IPS DF 6.9 (cell line): ENCODE data around the gene MAP4K2.

Experiments
- DNase-seq: peaks from one replicate; pipeline ENCODE4 v3.0.0-alpha.2; 2013; ENCODE audit warnings: low read depth, low spot score
- H3K27ac ChIP-seq: one replicate; pipeline ENCODE4 v1.5.1; 2013; ENCODE audit warnings: low read length, control low read depth
- H3K27me3 ChIP-seq: 2 replicates; pipeline ENCODE4 v1.6.1; 2013; ENCODE audit warnings: mild to moderate bottlenecking, low read length; ENCODE audit not compliant: control insufficient read depth, insufficient read depth
- H3K36me3 ChIP-seq: 2 replicates; pipeline ENCODE4 v1.6.1; 2013; ENCODE audit warnings: low read length; ENCODE audit not compliant: control insufficient read depth, insufficient read depth
- H3K4me1 ChIP-seq: 2 replicates; pipeline ENCODE4 v1.6.1; 2013; ENCODE audit warnings: low read length; ENCODE audit not compliant: control insufficient read depth, insufficient read depth
- H3K4me3 ChIP-seq: 2 replicates; pipeline ENCODE4 v1.5.1; 2013; ENCODE audit warnings: mild to moderate bottlenecking, low read length
- H3K9me3 ChIP-seq: 2 replicates; pipeline ENCODE4 v1.6.1; 2013; ENCODE audit warnings: low read length, inconsistent platforms; ENCODE audit not compliant: control insufficient read depth, insufficient read depth
- WGBS: extraction: QIAGEN DNeasy Blood & Tissue Kit; methylation state at CpG from one replicate; pipeline ENCODE4 v1.1.7; 2013; ENCODE audit warnings: mixed read lengths, missing lambda C conversion rate; ENCODE audit not compliant: insufficient read length, insufficient coverage; 5-methylcytosine and 5-hydroxymethylcytosine counted together

Gene MAP4K2

GRCh38 chr11:64753019-64753379 lies 50.0 kb downstream of the MAP4K2 start:
- no peaks in the 10 kb centered on the region for H3K9me3 ChIP-seq
- WGBS, result no CpG with 5 or more reads among the region's 7 CpGs
- H3K27ac ChIP-seq, result no peak overlapping the region
- H3K4me1 ChIP-seq, result 0 out of 2 replicates have a peak, but pooled peaks cover 2% of the 10 kb centered on the region
- H3K27me3 ChIP-seq, result no peaks in the 10 kb centered on the region
- no peaks in the 10 kb centered on the region for H3K36me3 ChIP-seq
- no peak overlapping the region for H3K4me3 ChIP-seq
- no peak for DNase-seq

GRCh38 chr11:64752175-64752970 lies 50.6 kb downstream of the MAP4K2 start:
- 0 out of 2 replicates have a peak, but pooled peaks cover 2% of the 10 kb centered on the region for H3K4me1 ChIP-seq
- DNase-seq, result no peak
- no peak overlapping the region for H3K27ac ChIP-seq
- no peak overlapping the region for H3K4me3 ChIP-seq
- H3K27me3 ChIP-seq, result no peaks in the 10 kb centered on the region
- no peaks in the 10 kb centered on the region for H3K9me3 ChIP-seq
- H3K36me3 ChIP-seq, result no peaks in the 10 kb centered on the region
- no CpG with 5 or more reads among the region's 14 CpGs for WGBS

DNA sequence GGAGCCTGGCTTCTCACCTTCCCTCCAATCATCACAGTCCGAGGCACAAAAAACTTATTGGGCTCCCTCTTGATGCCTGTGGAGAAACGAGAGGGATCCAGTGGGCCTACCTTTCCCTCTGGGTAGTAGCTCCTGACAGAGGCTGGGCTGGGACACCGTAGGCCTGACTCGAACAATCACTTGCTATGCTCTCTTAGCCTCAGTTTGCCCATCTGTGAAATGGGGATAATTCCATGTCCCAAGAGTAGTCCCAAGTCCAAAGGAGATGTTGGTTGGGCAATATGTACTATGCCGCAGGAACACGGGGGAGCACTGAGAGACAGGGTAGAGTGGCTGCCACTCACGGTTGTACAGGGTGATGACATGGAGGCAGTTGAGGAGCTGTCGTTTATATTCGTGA lies 51.4 kb downstream of the MAP4K2 start:
- Histone ChIP-seq H3K27me3 (no peaks in the 10 kb centered on the region), H3K27ac (no peak overlapping the region), H3K4me1 (0 out of 2 replicates have a peak, but pooled peaks cover 2% of the 10 kb centered on the region), H3K9me3 (no peaks in the 10 kb centered on the region), H3K4me3 (no peak overlapping the region), H3K36me3 (no peaks in the 10 kb centered on the region)
- no peak for DNase-seq
- WGBS, result no CpG with 5 or more reads among the region's 9 CpGs

GRCh38 chr11:64751136-64751535 lies 51.9 kb downstream of the MAP4K2 start:
- Histone ChIP-seq H3K4me1 (0 out of 2 replicates have a peak, but pooled peaks cover 2% of the 10 kb centered on the region), H3K27me3 (no peaks in the 10 kb centered on the region), H3K36me3 (no peaks in the 10 kb centered on the region), H3K9me3 (no peaks in the 10 kb centered on the region), H3K27ac (no peak overlapping the region), H3K4me3 (no peak overlapping the region)
- WGBS, result no CpG with 5 or more reads among the region's 9 CpGs
- DNase-seq, result no peak

DNA sequence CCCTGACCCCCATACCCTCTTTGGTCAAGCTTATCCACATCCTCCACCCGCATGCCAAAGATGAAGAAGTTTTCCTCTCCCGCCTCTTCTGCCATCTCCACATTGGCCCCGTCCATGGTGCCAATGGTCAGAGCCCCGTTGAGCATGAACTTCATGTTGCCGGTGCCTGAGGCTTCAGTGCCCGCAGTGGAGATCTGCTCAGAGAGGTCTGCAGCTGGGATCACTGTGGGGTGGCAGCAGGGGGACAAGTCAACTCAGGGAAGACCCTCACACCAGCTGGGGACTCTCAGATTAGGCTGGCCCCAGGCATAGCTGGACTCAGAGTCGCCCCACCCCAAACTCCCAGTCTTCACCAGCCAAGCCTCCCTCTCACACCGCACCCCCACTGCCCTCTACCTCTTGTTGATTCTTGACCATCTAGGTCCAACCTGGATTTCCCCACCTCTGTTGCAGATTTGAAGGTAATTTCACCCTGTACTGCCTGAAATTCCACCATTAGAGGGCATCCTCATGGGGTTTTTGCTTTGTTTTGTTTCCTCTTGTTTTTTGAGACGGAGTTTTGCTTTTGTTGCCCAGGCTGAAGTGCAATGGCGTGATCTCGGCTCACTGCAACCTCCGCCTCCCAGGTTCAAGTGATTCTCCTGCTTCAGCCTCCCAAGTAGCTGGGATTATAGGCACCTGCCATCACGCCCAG lies 52.5 kb downstream of the MAP4K2 start:
- H3K9me3 ChIP-seq, result no peaks in the 10 kb centered on the region
- H3K27ac ChIP-seq, result no peak overlapping the region
- no peak overlapping the region for H3K4me3 ChIP-seq
- H3K36me3 ChIP-seq, result no peaks in the 10 kb centered on the region
- WGBS, result no CpG with 5 or more reads among the region's 13 CpGs
- no peaks in the 10 kb centered on the region for H3K27me3 ChIP-seq
- H3K4me1 ChIP-seq, result 0 out of 2 replicates have a peak, but pooled peaks cover 2% of the 10 kb centered on the region
- no peak for DNase-seq

DNA sequence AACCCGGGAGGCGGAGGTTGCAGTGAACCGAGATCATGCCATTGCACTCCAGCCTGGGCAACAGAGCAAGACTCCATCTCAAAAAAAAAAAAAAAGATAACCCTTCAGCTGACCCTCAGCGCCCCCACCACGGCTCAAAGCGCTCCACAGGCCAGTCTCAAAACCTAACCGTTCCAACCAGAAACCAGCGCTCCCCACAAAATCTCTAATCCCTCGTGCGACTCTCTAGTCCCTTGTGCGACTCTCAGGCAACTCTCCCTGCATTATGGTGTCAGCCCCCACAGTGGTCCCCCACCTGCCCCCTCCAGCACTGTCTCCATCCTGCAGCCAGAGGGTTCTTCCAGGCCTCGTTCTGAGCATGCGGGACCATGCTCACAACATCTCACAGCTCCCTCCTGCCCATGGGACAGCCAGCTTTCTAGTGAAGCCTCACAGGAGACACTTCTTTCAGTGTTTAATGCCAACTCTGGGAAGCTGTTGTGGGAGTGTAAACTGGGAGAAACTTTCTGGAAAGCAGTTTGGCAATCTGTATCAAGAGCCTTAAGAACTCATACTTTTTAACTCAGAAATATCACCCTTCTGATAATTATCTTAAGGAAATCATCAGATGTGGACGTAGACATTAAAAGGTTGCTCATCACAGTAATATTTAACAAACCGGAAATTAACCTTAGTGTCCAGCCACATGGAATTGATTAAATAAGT lies 54.9 kb downstream of the MAP4K2 start:
- 0 out of 2 replicates have a peak, but pooled peaks cover 4% of the 10 kb centered on the region for H3K4me1 ChIP-seq

GRCh38 chr11:64746486-64746885 lies 56.5 kb downstream of the MAP4K2 start:
- H3K36me3 ChIP-seq, result no peaks in the 10 kb centered on the region
- no peaks in the 10 kb centered on the region for H3K9me3 ChIP-seq
- no peak for DNase-seq
- H3K27ac ChIP-seq, result no peak overlapping the region
- WGBS, result no CpG with 5 or more reads among the region's 10 CpGs
- 0 out of 2 replicates have a peak, but pooled peaks cover 6% of the 10 kb centered on the region for H3K4me1 ChIP-seq
- H3K4me3 ChIP-seq, result no peak overlapping the region
- no peaks in the 10 kb centered on the region; the same call in 1 of the 2 replicates for H3K27me3 ChIP-seq

More for the DNA sequence above, 54.9 kb downstream of the MAP4K2 start:
- no peak overlapping the region for H3K27ac ChIP-seq
- H3K9me3 ChIP-seq, result no peaks in the 10 kb centered on the region
- no peak for DNase-seq
- WGBS, result no CpG with 5 or more reads among the region's 15 CpGs
- H3K4me3 ChIP-seq, result no peak overlapping the region
- no peaks in the 10 kb centered on the region for H3K36me3 ChIP-seq
- H3K27me3 ChIP-seq, result no peaks in the 10 kb centered on the region; the same call in 1 of the 2 replicates

GRCh38 chr11:64745521-64746328 lies 57.3 kb downstream of the MAP4K2 start:
- no peaks in the 10 kb centered on the region for H3K36me3 ChIP-seq
- H3K4me1 ChIP-seq, result peaks cover 8% of the 10 kb centered on the region; the same call in 1 of the 2 replicates
- no peak for DNase-seq
- H3K27me3 ChIP-seq, result no peaks in the 10 kb centered on the region; the same call in 1 of the 2 replicates
- WGBS, result no CpG with 5 or more reads among the region's 52 CpGs
- peak overlapping the region; percentile 36; the same call in 1 of the 2 replicates for H3K4me3 ChIP-seq
- H3K27ac ChIP-seq, result no peak overlapping the region
- no peaks in the 10 kb centered on the region for H3K9me3 ChIP-seq

- Histone ChIP-seq H3K9me3 (no peaks in the 10 kb centered on the region), H3K36me3 (no peaks in the 10 kb centered on the region), H3K4me3 (peak overlapping the region; percentile 36; the same call in 1 of the 2 replicates), H3K4me1 (peaks cover 6% of the 10 kb centered on the region; the same call in 1 of the 2 replicates), H3K27ac (no peak overlapping the region), H3K27me3 (no peaks in the 10 kb centered on the region; the same call in 1 of the 2 replicates)
- no peak for DNase-seq
- WGBS, result no CpG with 5 or more reads among the region's 20 CpGs
Observed at GRCh38 chr11:64745189-64745520, 57.9 kb downstream of the MAP4K2 start.
